GM21447 (cell line): ENCODE results near the gene CHCHD6.

Experiments
- ATAC-seq: cut with Tn5 transposase; IDR thresholded peaks from one replicate; pipeline ENCODE4 v1.9.1; 2021; ENCODE audit not compliant: unreplicated experiment

CHCHD6 gene

GRCh38 chr3:126668450-126669401 lies 35.3 kb upstream of the CHCHD6 start:
- ATAC-seq: no peak

- no peak for ATAC-seq
These were observed 32.5 kb upstream of the CHCHD6 start for GRCh38 chr3:126671521-126671920.

GRCh38 chr3:126672340-126672739 lies 31.7 kb upstream of the CHCHD6 start:
- no peak for ATAC-seq

- no peak for ATAC-seq
These were observed 31.3 kb upstream of the CHCHD6 start for GRCh38 chr3:126672741-126673140.

GRCh38 chr3:126676919-126677705 lies 26.9 kb upstream of the CHCHD6 start:
- no peak for ATAC-seq

GRCh38 chr3:126677862-126678503 lies 26.1 kb upstream of the CHCHD6 start:
- ATAC-seq: no peak

GRCh38 chr3:126678693-126679317 lies 25.2 kb upstream of the CHCHD6 start:
- ATAC-seq: no peak

GRCh38 chr3:126679318-126679751 lies 24.7 kb upstream of the CHCHD6 start:
- no peak for ATAC-seq

- no peak for ATAC-seq
These were observed 24.0 kb upstream of the CHCHD6 start for GRCh38 chr3:126679831-126680666.

GRCh38 chr3:126680667-126681055 lies 23.4 kb upstream of the CHCHD6 start:
- no peak for ATAC-seq

GRCh38 chr3:126682009-126682408 lies 22.0 kb upstream of the CHCHD6 start:
- no peak for ATAC-seq

- no peak for ATAC-seq
These were observed 21.0 kb upstream of the CHCHD6 start for GRCh38 chr3:126683069-126683468.

- no peak for ATAC-seq
These were observed 19.8 kb upstream of the CHCHD6 start for GRCh38 chr3:126684218-126684751.

- ATAC-seq: no peak
These were observed 19.0 kb upstream of the CHCHD6 start for GRCh38 chr3:126685021-126685420.

- ATAC-seq: no peak
These were observed 18.5 kb upstream of the CHCHD6 start for GRCh38 chr3:126685493-126685892.

- no peak for ATAC-seq
These were observed 12.3 kb upstream of the CHCHD6 start for GRCh38 chr3:126691765-126692164.

- ATAC-seq: no peak
These were observed 11.2 kb upstream of the CHCHD6 start for GRCh38 chr3:126692858-126693257.

GRCh38 chr3:126693921-126694320 lies 10.1 kb upstream of the CHCHD6 start:
- ATAC-seq: no peak

- no peak for ATAC-seq
These were observed 7.3 kb upstream of the CHCHD6 start for GRCh38 chr3:126696701-126697267.
